Common myeloid progenitor, CD34-positive (primary cell): ENCODE data around the gene SMC5.
"Not testable (repeated sequence)": the region's sequence is repeated elsewhere in the genome, so short reads cannot be mapped to it uniquely, and the experiment has no call there.

Experiments used
- CTCF ChIA-PET: fragments of 350-600 bp; sonication (Branson Sonifier 250); formaldehyde crosslinking; loops from one replicate; lab custom pipeline; 2021; ENCODE audit warnings: antibody characterized with exemption; lab: Charles Lee
- POLR2A ChIA-PET: fragments of 350-600 bp; sonication (Branson Sonifier 250); formaldehyde crosslinking; loops from one replicate; lab custom pipeline; 2021; ENCODE audit warnings: antibody characterized with exemption; lab: Charles Lee
- DNase-seq, 3 donors: peaks; one replicate each; pipeline versions ENCODE4 v3.0.0 to v3.0.0-alpha.2; 2013
- H3K27ac ChIP-seq, 2 experiments: 1 replicate in 1 of 2; 2 replicates in 1 of 2; pipeline ENCODE4 v1.7.0; 2013; ENCODE audit warnings: inconsistent platforms in 2 of 2, low read length in 2 of 2, mild to moderate bottlenecking in 2 of 2, low read depth in 1 of 2, moderate library complexity in 1 of 2; ENCODE audit not compliant: severe bottlenecking in 2 of 2, insufficient read depth in 1 of 2, poor library complexity in 1 of 2
- H3K27me3 ChIP-seq, 5 experiments: replicated peaks in 2 of 5; 1 replicate in 3 of 5; 2 replicates in 2 of 5; pipeline versions ENCODE4 v1.6.1 to v1.7.0; 2013; ENCODE audit warnings: low read length in 4 of 5, mild to moderate bottlenecking in 2 of 5, moderate library complexity in 2 of 5, inconsistent platforms in 1 of 5; ENCODE audit not compliant: insufficient read depth in 5 of 5, control insufficient read depth in 4 of 5
- H3K36me3 ChIP-seq, 4 experiments: 1 replicate in 2 of 4; 2 replicates in 2 of 4; pipeline versions ENCODE4 v1.6.1 to v1.7.0; 2013; ENCODE audit warnings: low read length in 3 of 4, control low read depth in 1 of 4, mild to moderate bottlenecking in 1 of 4; ENCODE audit not compliant: control insufficient read depth in 4 of 4, insufficient read depth in 4 of 4
- H3K4me1 ChIP-seq, 4 experiments: 1 replicate in 3 of 4; 2 replicates in 1 of 4; pipeline versions ENCODE4 v1.6.1 to v1.7.1; 2013; ENCODE audit warnings: low read length in 3 of 4, mild to moderate bottlenecking in 3 of 4, control low read depth in 1 of 4, inconsistent platforms in 1 of 4, moderate library complexity in 1 of 4; ENCODE audit not compliant: control insufficient read depth in 4 of 4, insufficient read depth in 4 of 4; ENCODE audit errors: control extremely low read depth in 1 of 4
- H3K4me3 ChIP-seq, 7 experiments: 1 replicate in 4 of 7; 2 replicates in 3 of 7; pipeline versions ENCODE4 v1.5.1 to v1.7.0; 2013; ENCODE audit warnings: mild to moderate bottlenecking in 7 of 7, low read length in 6 of 7, moderate library complexity in 6 of 7, inconsistent platforms in 2 of 7, low read depth in 2 of 7, control low read depth in 1 of 7; ENCODE audit not compliant: insufficient read depth in 4 of 7, control insufficient read depth in 1 of 7; ENCODE audit errors: extremely low read depth in 1 of 7
- H3K9me3 ChIP-seq, 5 experiments: 1 replicate in 4 of 5; 2 replicates in 1 of 5; pipeline versions ENCODE4 v1.6.1 to v1.7.1; 2013; ENCODE audit warnings: low read length in 4 of 5, mild to moderate bottlenecking in 2 of 5, inconsistent platforms in 1 of 5, low read depth in 1 of 5, moderate library complexity in 1 of 5; ENCODE audit not compliant: control insufficient read depth in 4 of 5, insufficient read depth in 2 of 5; ENCODE audit errors: control extremely low read depth in 1 of 5
- WGBS: methylation state at CpG from one replicate; pipeline ENCODE4 v1.1.5; 2013; ENCODE audit not compliant: insufficient coverage; 5-methylcytosine and 5-hydroxymethylcytosine counted together

The SMC5 gene

GRCh38 chr9:70303268-70303667 lies 44.5 kb downstream of the SMC5 start:
- POLR2A ChIA-PET, result no interaction called here
- H3K4me1 ChIP-seq, result no peaks in the 10 kb centered on the region
- no CpG with 5 or more reads among the region's 5 CpGs for WGBS

GRCh38 chr9:70304810-70305209 lies 46.0 kb downstream of the SMC5 start:
- CTCF ChIA-PET, result no interaction called here
- no peak for DNase-seq
- Histone ChIP-seq H3K4me1 (no peaks in the 10 kb centered on the region), H3K4me3 (no peak overlapping the region), H3K27ac (no peak overlapping the region), H3K36me3 (peaks cover 27 to 84% (median 48%) of the 10 kb centered on the region in 4 experiments), H3K9me3 (peaks cover 0 to 13% (median 10%) of the 10 kb centered on the region in 5 experiments), H3K27me3 (no peaks in the 10 kb centered on the region)
- POLR2A ChIA-PET, result no interaction called here

More at GRCh38 chr9:70303268-70303667, 44.5 kb downstream of the SMC5 start:
- Histone ChIP-seq H3K36me3 (peaks cover 26 to 85% (median 42%) of the 10 kb centered on the region in 4 experiments), H3K9me3 (peaks cover 0 to 9% (median 2%) of the 10 kb centered on the region in 5 experiments), H3K27me3 (no peaks in the 10 kb centered on the region), H3K27ac (no peak overlapping the region), H3K4me3 (no peak overlapping the region)
- no peak for DNase-seq
- CTCF ChIA-PET, result no interaction called here

GRCh38 chr9:70315389-70315788 lies 56.6 kb downstream of the SMC5 start:
- peaks cover 0 to 4% (median 0%) of the 10 kb centered on the region in 5 experiments for H3K9me3 ChIP-seq
- peaks cover 11 to 68% (median 41%) of the 10 kb centered on the region in 4 experiments for H3K36me3 ChIP-seq
- DNase-seq, result no peak
- WGBS, result 80% methylated on average over 1 of the region's 3 CpGs
- no peaks in the 10 kb centered on the region for H3K27me3 ChIP-seq
- H3K27ac ChIP-seq, result no peak overlapping the region
- ChIA-PET POLR2A (no interaction called here), CTCF (no interaction called here)
- H3K4me1 ChIP-seq, result no peaks in the 10 kb centered on the region
- no peak overlapping the region for H3K4me3 ChIP-seq

- CTCF ChIA-PET, result no interaction called here
- H3K4me1 ChIP-seq, result no peaks in the 10 kb centered on the region
- H3K27me3 ChIP-seq, result no peaks in the 10 kb centered on the region
- no peaks in the 10 kb centered on the region for H3K9me3 ChIP-seq
- H3K36me3 ChIP-seq, result peaks cover 16 to 71% (median 40%) of the 10 kb centered on the region in 4 experiments
- H3K27ac ChIP-seq, result no peak overlapping the region
- H3K4me3 ChIP-seq, result no peak overlapping the region
- POLR2A ChIA-PET, result no interaction called here
- no peak for DNase-seq
- 100% methylated on average over 2 of the region's 6 CpGs for WGBS
Measured at GRCh38 chr9:70318002-70318401, 59.2 kb downstream of the SMC5 start.

GRCh38 chr9:70322096-70322495 lies 63.3 kb downstream of the SMC5 start:
- WGBS, result 100% methylated on average over 4 of the region's 4 CpGs
- CTCF ChIA-PET, result interaction anchor here (0.8 to 1.9 kb wide), 3 partner anchors 11 to 16 kb away, joined by 3 to 5 read pairs (median 3); no protein-coding TSS in a partner anchor
- no peak overlapping the region for H3K4me3 ChIP-seq
- no peak for DNase-seq
- no peaks in the 10 kb centered on the region for H3K4me1 ChIP-seq
- H3K36me3 ChIP-seq, result peaks cover 23 to 83% (median 53%) of the 10 kb centered on the region in 4 experiments
- no peak overlapping the region for H3K27ac ChIP-seq
- H3K27me3 ChIP-seq, result no peaks in the 10 kb centered on the region
- H3K9me3 ChIP-seq, result no peaks in the 10 kb centered on the region
- POLR2A ChIA-PET, result no interaction called here

- H3K4me1 ChIP-seq, result no peaks in the 10 kb centered on the region
- POLR2A ChIA-PET, result no interaction called here
- 100% methylated on average over 1 of the region's 3 CpGs for WGBS
- peaks cover 3 to 13% (median 12%) of the 10 kb centered on the region in 5 experiments for H3K9me3 ChIP-seq
- peaks cover 33 to 88% (median 58%) of the 10 kb centered on the region in 4 experiments for H3K36me3 ChIP-seq
- H3K27ac ChIP-seq, result no peak overlapping the region
- no peak for DNase-seq
- CTCF ChIA-PET, result no interaction called here
- H3K4me3 ChIP-seq, result no peak overlapping the region
- no peaks in the 10 kb centered on the region for H3K27me3 ChIP-seq
Measured at GRCh38 chr9:70324963-70325362, 66.2 kb downstream of the SMC5 start.

- CTCF ChIA-PET, result interaction anchor here (0.7 kb wide), 1 partner anchor 13 kb away, joined by 3 read pairs; no protein-coding TSS in a partner anchor
- DNase-seq, H3K27ac ChIP-seq, POLR2A ChIA-PET, H3K4me1 ChIP-seq, H3K27me3 ChIP-seq, H3K4me3 ChIP-seq: not testable (repeated sequence)
- peaks cover 28 to 67% (median 47%) of the 10 kb centered on the region in 4 experiments for H3K36me3 ChIP-seq
- peaks cover 3 to 13% (median 12%) of the 10 kb centered on the region in 5 experiments for H3K9me3 ChIP-seq
- 100% methylated on average over 4 of the region's 4 CpGs for WGBS
Measured at GRCh38 chr9:70328625-70329024, 69.8 kb downstream of the SMC5 start.
